OCI-LY7 (cell line): ENCODE measurements around the gene INPP5J.

ENCODE experiments used
- EZH2phosphoT487 ChIP-seq: fragments of 200-600 bp; sonication (generic); IDR thresholded peaks from 2 replicates; pipeline ENCODE4 v1.6.1; 2018; ENCODE audit warnings: low read depth, borderline replicate concordance, mild to moderate bottlenecking, mixed run types, antibody characterized with exemption, low read length, moderate library complexity, mixed read lengths
- TF ChIP-seq, protein P1 (sequence below): fragments of 200-600 bp; sonication (generic); conservative IDR thresholded peaks from 2 replicates; pipeline ENCODE4 v1.5.1; 2014; ENCODE audit warnings: mild to moderate bottlenecking, antibody characterized with exemption, low read length, moderate library complexity, mixed read lengths

DNA sequence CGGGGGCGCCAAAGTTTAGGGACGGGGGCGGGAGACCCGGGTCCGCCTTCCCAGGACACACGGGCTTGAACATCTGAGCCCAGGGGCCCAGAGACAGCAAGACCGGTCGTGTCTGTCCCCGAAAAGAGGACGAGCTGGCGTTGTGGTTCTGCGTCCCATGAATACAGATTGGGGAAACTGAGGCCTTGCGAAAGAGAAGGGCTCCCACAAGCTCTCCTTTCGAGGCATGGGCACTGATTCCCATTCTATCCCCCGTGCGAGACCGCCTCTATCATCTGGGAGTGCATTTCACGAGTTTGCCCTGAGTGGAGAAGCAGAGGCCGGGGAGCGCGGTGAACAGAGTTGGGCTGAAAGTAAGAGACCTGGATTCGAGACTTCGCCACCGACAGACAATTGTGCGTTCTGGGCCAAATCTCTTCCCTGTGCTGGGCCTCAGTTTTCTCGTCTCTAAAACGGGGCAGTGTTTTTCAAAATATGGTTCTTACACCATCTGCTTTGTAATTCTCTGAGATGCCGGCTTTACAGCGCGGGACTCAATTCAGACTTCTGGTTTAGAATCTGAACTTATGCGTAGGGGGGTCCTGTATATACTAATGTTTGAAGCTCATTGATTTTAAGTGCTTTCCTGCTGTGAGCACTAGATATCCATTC lies 37.7 kb downstream of the INPP5J start:
- TF ChIP-seq, protein P1, sequence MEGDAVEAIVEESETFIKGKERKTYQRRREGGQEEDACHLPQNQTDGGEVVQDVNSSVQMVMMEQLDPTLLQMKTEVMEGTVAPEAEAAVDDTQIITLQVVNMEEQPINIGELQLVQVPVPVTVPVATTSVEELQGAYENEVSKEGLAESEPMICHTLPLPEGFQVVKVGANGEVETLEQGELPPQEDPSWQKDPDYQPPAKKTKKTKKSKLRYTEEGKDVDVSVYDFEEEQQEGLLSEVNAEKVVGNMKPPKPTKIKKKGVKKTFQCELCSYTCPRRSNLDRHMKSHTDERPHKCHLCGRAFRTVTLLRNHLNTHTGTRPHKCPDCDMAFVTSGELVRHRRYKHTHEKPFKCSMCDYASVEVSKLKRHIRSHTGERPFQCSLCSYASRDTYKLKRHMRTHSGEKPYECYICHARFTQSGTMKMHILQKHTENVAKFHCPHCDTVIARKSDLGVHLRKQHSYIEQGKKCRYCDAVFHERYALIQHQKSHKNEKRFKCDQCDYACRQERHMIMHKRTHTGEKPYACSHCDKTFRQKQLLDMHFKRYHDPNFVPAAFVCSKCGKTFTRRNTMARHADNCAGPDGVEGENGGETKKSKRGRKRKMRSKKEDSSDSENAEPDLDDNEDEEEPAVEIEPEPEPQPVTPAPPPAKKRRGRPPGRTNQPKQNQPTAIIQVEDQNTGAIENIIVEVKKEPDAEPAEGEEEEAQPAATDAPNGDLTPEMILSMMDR = no peak
- no peak for TF ChIP-seq EZH2phosphoT487
